Measurements from ENCODE around the gene CERS3.

GRCh38 chr15:100353449-100353848, 175.3 kb downstream of the CERS3 start:
- TF ChIP-seq CSRNP3 (CRISPR knock-in tag; IDR thresholded peaks at IDR 0.05) (no peak), ZNF70 (CRISPR knock-in tag; IDR thresholded peaks at IDR 0.05) (no peak), ZC3H10 (CRISPR knock-in tag; IDR thresholded peaks at IDR 0.05) (no peak), ISL1 (CRISPR knock-in tag; IDR thresholded peaks at IDR 0.05) (no peak), ZFP3 (CRISPR knock-in tag; IDR thresholded peaks at IDR 0.05) (no peak), ARNTL (CRISPR knock-in tag; IDR thresholded peaks at IDR 0.05; ENCODE audit: borderline replicate concordance, low read depth) (no peak), TOX (CRISPR knock-in tag; IDR thresholded peaks at IDR 0.05; ENCODE audit: borderline replicate concordance) (no peak), BACH2 (CRISPR knock-in tag; IDR thresholded peaks at IDR 0.05; ENCODE audit: borderline replicate concordance) (no peak)
- TF ChIP-seq, protein P1, sequence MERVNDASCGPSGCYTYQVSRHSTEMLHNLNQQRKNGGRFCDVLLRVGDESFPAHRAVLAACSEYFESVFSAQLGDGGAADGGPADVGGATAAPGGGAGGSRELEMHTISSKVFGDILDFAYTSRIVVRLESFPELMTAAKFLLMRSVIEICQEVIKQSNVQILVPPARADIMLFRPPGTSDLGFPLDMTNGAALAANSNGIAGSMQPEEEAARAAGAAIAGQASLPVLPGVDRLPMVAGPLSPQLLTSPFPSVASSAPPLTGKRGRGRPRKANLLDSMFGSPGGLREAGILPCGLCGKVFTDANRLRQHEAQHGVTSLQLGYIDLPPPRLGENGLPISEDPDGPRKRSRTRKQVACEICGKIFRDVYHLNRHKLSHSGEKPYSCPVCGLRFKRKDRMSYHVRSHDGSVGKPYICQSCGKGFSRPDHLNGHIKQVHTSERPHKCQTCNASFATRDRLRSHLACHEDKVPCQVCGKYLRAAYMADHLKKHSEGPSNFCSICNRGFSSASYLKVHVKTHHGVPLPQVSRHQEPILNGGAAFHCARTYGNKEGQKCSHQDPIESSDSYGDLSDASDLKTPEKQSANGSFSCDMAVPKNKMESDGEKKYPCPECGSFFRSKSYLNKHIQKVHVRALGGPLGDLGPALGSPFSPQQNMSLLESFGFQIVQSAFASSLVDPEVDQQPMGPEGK (CRISPR knock-in tag; IDR thresholded peaks at IDR 0.05; ENCODE audit: borderline replicate concordance): no peak
